Endothelial cell of umbilical vein (primary cell): ENCODE results near the gene KCND2. TPM values are rescaled to one million over a fixed set of nuclear protein-coding genes. Genes with fewer than 3 reads are reported as not detected.
"Not testable (repeated sequence)": the region's sequence is repeated elsewhere in the genome, so short reads cannot be mapped to it uniquely, and the experiment has no call there.

ENCODE experiments used
- BruUV-seq: library from RNA; stranded (reverse); fragments of 400-500 nt; replicated peaks from 2 replicates; lab custom pipeline; 2021; lab: Mats Ljungman, UMichigan
- CTCF ChIA-PET: fragments of 300-600, 350-600 bp; sonication (Branson Sonifier 250); formaldehyde crosslinking; loops from one replicate; lab custom pipeline; 2021; ENCODE audit warnings: antibody characterized with exemption, inconsistent platforms; lab: Charles Lee
- POLR2A ChIA-PET: fragments of 300-600, 350-600 bp; sonication (Branson Sonifier 250); formaldehyde crosslinking; loops from one replicate; lab custom pipeline; 2021; ENCODE audit warnings: antibody characterized with exemption, inconsistent platforms; lab: Charles Lee
- DNase-seq: peaks from one replicate; pipeline ENCODE4 v3.0.0-alpha.2; 2011; ENCODE audit warnings: low read depth, low spot score
- FAIRE-seq: peaks from 2 replicates; lab custom pipeline; 2011; peaks lifted over from hg19 to GRCh38; lab: Jason Lieb, UNC
- H2AFZ ChIP-seq: 2 replicates; pipeline ENCODE4 v1.6.0; 2012; ENCODE audit warnings: low read depth, low read length, control low read depth, inconsistent platforms
- H3K27ac ChIP-seq: 2 replicates; pipeline ENCODE4 v1.5.1; 2011; ENCODE audit warnings: low read depth, mild to moderate bottlenecking, control low read depth, low read length, moderate library complexity; ENCODE audit not compliant: insufficient read depth
- H3K27me3 ChIP-seq, 2 experiments: 2 replicates each; pipeline versions ENCODE4 v1.6.0 to v1.6.1; 2011; ENCODE audit warnings: low read length in 2 of 2, mixed read lengths in 1 of 2; ENCODE audit not compliant: control insufficient read depth in 2 of 2, insufficient read depth in 2 of 2
- H3K36me3 ChIP-seq, 2 experiments: 2 replicates in 1 of 2; 3 replicates in 1 of 2; pipeline ENCODE4 v1.5.1; 2011; ENCODE audit warnings: low read length in 2 of 2, mild to moderate bottlenecking in 1 of 2, moderate library complexity in 1 of 2; ENCODE audit not compliant: control insufficient read depth in 2 of 2, insufficient read depth in 2 of 2; ENCODE audit errors: extremely low read depth in 1 of 2
- H3K4me1 ChIP-seq: 3 replicates; pipeline ENCODE4 v1.5.1; 2011; ENCODE audit warnings: mild to moderate bottlenecking, low read length; ENCODE audit not compliant: control insufficient read depth, insufficient read depth; ENCODE audit errors: extremely low read depth
- H3K4me2 ChIP-seq: 2 replicates; pipeline ENCODE4 v1.6.1; 2011; ENCODE audit warnings: low read length, control low read depth, mixed read lengths; ENCODE audit not compliant: insufficient read depth
- H3K4me3 ChIP-seq, 3 experiments: fragments of 200-600 bp in 1 of 3; sonication (generic), shearing (Covaris generic) in 1 of 3; replicated peaks in 1 of 3; 2 replicates each; pipeline ENCODE4 v1.5.1; 2011 to 2016; ENCODE audit warnings: control low read depth in 3 of 3, low read length in 3 of 3, mild to moderate bottlenecking in 2 of 3, inconsistent platforms in 1 of 3, low read depth in 1 of 3, moderate library complexity in 1 of 3; ENCODE audit not compliant: insufficient read depth in 1 of 3
- H3K79me2 ChIP-seq: 2 replicates; pipeline ENCODE4 v1.6.0; 2012; ENCODE audit warnings: low read length, inconsistent platforms; ENCODE audit not compliant: control insufficient read depth, insufficient read depth
- H3K9ac ChIP-seq: replicated peaks from 2 replicates; pipeline ENCODE3; 2011; ENCODE audit warnings: low read length, control low read depth; ENCODE audit not compliant: insufficient read depth; ENCODE audit errors: extremely low read depth
- H3K9me1 ChIP-seq: replicated peaks from 3 replicates; pipeline ENCODE4 v1.6.0; 2011; ENCODE audit warnings: mild to moderate bottlenecking, low read length; ENCODE audit not compliant: control insufficient read depth, insufficient read depth; ENCODE audit errors: extremely low read depth
- H3K9me3 ChIP-seq: replicated peaks from 2 replicates; pipeline ENCODE4 v1.5.1; 2012; ENCODE audit warnings: low read length, inconsistent platforms; ENCODE audit not compliant: control insufficient read depth, insufficient read depth
- H4K20me1 ChIP-seq: replicated peaks from 2 replicates; pipeline ENCODE3; 2011; ENCODE audit warnings: mild to moderate bottlenecking, low read length; ENCODE audit not compliant: control insufficient read depth, insufficient read depth; ENCODE audit errors: extremely low read depth
- EZH2 ChIP-seq: IDR thresholded peaks from 2 replicates; pipeline ENCODE4 v1.6.1; 2012; ENCODE audit warnings: borderline replicate concordance, low read depth, mild to moderate bottlenecking, moderate library complexity, low read length, inconsistent platforms; ENCODE audit not compliant: severe bottlenecking
- MAX ChIP-seq: IDR thresholded peaks from 2 replicates; pipeline ENCODE4 v1.6.1; 2011; ENCODE audit not compliant: insufficient read depth, insufficient read length
- POLR2AphosphoS5 ChIP-seq: IDR thresholded peaks from 2 replicates; pipeline ENCODE4 v1.6.1; 2012; ENCODE audit warnings: low read depth, mild to moderate bottlenecking, control low read depth, low read length, moderate library complexity; ENCODE audit not compliant: insufficient read depth
- dilution Hi-C: fragments of 300-500 bp; cut with MboI; formaldehyde crosslinking; loops from one replicate; pipeline ENCODE4 v1.15.0; 2019; ENCODE audit warnings: low sequenced_read_pairs; ENCODE audit not compliant: extremely low pct_ligation_motif_present
- intact Hi-C: fragments of 100-400 bp; cut with micrococcal nuclease; formaldehyde crosslinking; loops from one replicate; pipeline ENCODE4 v1.10.0; 2022
- polyA plus RNA-seq, 4 experiments: library from polyadenylated mRNA; depleted of rRNA in 3 of 4; stranded (reverse) in 3 of 4; unstranded in 1 of 4; fragments of >200 nt; gene quantifications; 2 replicates each; pipeline versions ENCODE4 v1.2.1 to v1.2.3, GENCODE V29; 2011 to 2012; ENCODE audit warnings: missing spikeins in 1 of 4
- total RNA-seq: library from RNA; stranded (reverse); gene quantifications from 2 replicates; pipeline ENCODE4 v1.2.3, GENCODE V29; 2021
- TF ChIP-seq, protein P1 (sequence below), 2 donors: IDR thresholded peaks; 1 replicate in 1 of 2; 2 replicates in 1 of 2; pipeline ENCODE4 v1.5.1; 2011; ENCODE audit warnings: low read length in 2 of 2, mild to moderate bottlenecking in 2 of 2, moderate library complexity in 2 of 2, control low read depth in 1 of 2, inconsistent platforms in 1 of 2, low read depth in 1 of 2; ENCODE audit not compliant: insufficient read depth in 1 of 2; ENCODE audit errors: extremely low read depth in 1 of 2

Gene KCND2
- total and polyA plus RNA-seq, 2 donors (not counting 3 experiments of a cell fraction or from before 2014, with no cell fraction given), result not detected

GRCh38 chr7:120775755-120776154, 502.8 kb downstream of the KCND2 start:
- ChIA-PET POLR2A (no interaction called here), CTCF (interaction anchor here (0.7 to 1.2 kb wide), 3 partner anchors 16 to 880 kb away, joined by 3 to 4 read pairs (median 3); no protein-coding TSS in a partner anchor)
- H3K4me2 ChIP-seq, result no peak overlapping the region
- no peaks in the 10 kb centered on the region for H3K9me1 ChIP-seq
- dilution Hi-C loops, result no loop called here
- H3K9ac ChIP-seq, result no peak overlapping the region
- no peak for TF ChIP-seq MAX
- TF ChIP-seq EZH2, result no peak
- no peak for TF ChIP-seq POLR2AphosphoS5
- TF ChIP-seq, protein P1, sequence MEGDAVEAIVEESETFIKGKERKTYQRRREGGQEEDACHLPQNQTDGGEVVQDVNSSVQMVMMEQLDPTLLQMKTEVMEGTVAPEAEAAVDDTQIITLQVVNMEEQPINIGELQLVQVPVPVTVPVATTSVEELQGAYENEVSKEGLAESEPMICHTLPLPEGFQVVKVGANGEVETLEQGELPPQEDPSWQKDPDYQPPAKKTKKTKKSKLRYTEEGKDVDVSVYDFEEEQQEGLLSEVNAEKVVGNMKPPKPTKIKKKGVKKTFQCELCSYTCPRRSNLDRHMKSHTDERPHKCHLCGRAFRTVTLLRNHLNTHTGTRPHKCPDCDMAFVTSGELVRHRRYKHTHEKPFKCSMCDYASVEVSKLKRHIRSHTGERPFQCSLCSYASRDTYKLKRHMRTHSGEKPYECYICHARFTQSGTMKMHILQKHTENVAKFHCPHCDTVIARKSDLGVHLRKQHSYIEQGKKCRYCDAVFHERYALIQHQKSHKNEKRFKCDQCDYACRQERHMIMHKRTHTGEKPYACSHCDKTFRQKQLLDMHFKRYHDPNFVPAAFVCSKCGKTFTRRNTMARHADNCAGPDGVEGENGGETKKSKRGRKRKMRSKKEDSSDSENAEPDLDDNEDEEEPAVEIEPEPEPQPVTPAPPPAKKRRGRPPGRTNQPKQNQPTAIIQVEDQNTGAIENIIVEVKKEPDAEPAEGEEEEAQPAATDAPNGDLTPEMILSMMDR (IDR thresholded peaks at IDR 0.05; ENCODE audit: extremely low read depth in 1 of 2, insufficient read depth in 1 of 2, low read depth in 1 of 2, low read length in 2 of 2), result no peak
- no peaks in the 10 kb centered on the region for H3K9me3 ChIP-seq
- H3K36me3 ChIP-seq, result no peaks in the 10 kb centered on the region
- intact Hi-C loops, result no loop called here
- no TSS peak for BruUV-seq
- DNase-seq (no peak), FAIRE-seq (no peak)
- H2AFZ ChIP-seq, result no peak overlapping the region
- no peaks in the 10 kb centered on the region for H4K20me1 ChIP-seq
- H3K4me1 ChIP-seq, result no peaks in the 10 kb centered on the region
- no peaks in the 10 kb centered on the region for H3K27me3 ChIP-seq
- H3K4me3 ChIP-seq, result no peak overlapping the region
- no peak overlapping the region for H3K27ac ChIP-seq
- no peaks in the 10 kb centered on the region for H3K79me2 ChIP-seq

GRCh38 chr7:120779078-120779477, 506.1 kb downstream of the KCND2 start:
- H3K79me2 ChIP-seq, CTCF ChIA-PET, H3K27ac ChIP-seq, FAIRE-seq, DNase-seq, BruUV-seq, H3K9ac ChIP-seq, H2AFZ ChIP-seq, H3K9me1 ChIP-seq, intact Hi-C loops, H3K9me3 ChIP-seq, H3K36me3 ChIP-seq, H4K20me1 ChIP-seq, dilution Hi-C loops, H3K4me1 ChIP-seq, H3K4me2 ChIP-seq, POLR2A ChIA-PET, H3K4me3 ChIP-seq, H3K27me3 ChIP-seq: not testable (repeated sequence)

DNA sequence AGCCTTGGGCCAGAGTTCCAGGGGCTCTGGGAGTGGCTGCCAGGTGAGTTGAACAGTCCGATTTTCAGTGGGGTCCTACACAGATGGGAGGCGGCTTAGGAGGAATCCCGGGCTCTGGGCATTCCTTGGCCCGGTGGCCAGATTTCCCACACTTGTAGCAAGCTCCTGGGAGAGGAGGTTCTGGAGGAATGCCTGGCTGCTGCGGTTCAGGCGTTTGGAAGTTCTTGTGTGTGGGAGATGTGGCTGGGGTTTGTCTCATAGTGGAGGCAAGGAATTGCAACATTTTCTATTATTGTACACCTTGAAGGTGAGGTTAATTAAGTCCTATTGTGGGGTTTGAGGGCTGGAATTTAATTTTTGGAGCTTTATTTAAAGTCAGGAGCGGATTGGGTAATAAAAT, 507.5 kb downstream of the KCND2 start:
- H2AFZ ChIP-seq, H3K9me1 ChIP-seq, H3K9me3 ChIP-seq, CTCF ChIA-PET, intact Hi-C loops, H3K36me3 ChIP-seq, dilution Hi-C loops, H3K27ac ChIP-seq, BruUV-seq, POLR2A ChIA-PET, H3K27me3 ChIP-seq, H4K20me1 ChIP-seq, H3K4me2 ChIP-seq, H3K9ac ChIP-seq, H3K4me1 ChIP-seq, FAIRE-seq, H3K4me3 ChIP-seq, DNase-seq, H3K79me2 ChIP-seq: not testable (repeated sequence)
